Epithelial cell of esophagus (primary cell): ENCODE data around the gene VN1R5.
A peak's percentile ranks its signal among the peaks of the same experiment; 100 is the strongest.

ENCODE experiments used
- DNase-seq: peaks from one replicate; pipeline ENCODE4 v3.0.0; 2010; ENCODE audit warnings: low read depth
- H3K4me3 ChIP-seq: 2 replicates; pipeline ENCODE4 v1.5.1; 2011; ENCODE audit warnings: mild to moderate bottlenecking, low read length, control low read depth
- CTCF ChIP-seq: IDR thresholded peaks from 2 replicates; pipeline ENCODE4 v1.5.1; 2011; ENCODE audit warnings: low read depth, mild to moderate bottlenecking, low read length, control low read depth, inconsistent platforms; ENCODE audit not compliant: insufficient read depth; ENCODE audit errors: missing control alignments

Gene VN1R5

GRCh38 chr1:247243524-247244137, 12.2 kb upstream of the VN1R5 start:
- no peak for DNase-seq
- no peak for TF ChIP-seq CTCF
- H3K4me3 ChIP-seq = no peak overlapping the region

- no peak for DNase-seq
- no peak for TF ChIP-seq CTCF
- H3K4me3 ChIP-seq = no peak overlapping the region
Observed at GRCh38 chr1:247246325-247247115, 9.4 kb upstream of the VN1R5 start.

GRCh38 chr1:247247568-247247967, 8.3 kb upstream of the VN1R5 start:
- no peak for TF ChIP-seq CTCF
- H3K4me3 ChIP-seq = no peak overlapping the region
- DNase-seq = no peak

GRCh38 chr1:247266053-247266452, 10.2 kb downstream of the VN1R5 start:
- TF ChIP-seq CTCF = no peak
- no peak overlapping the region for H3K4me3 ChIP-seq
- peak; percentile 8 for DNase-seq

- TF ChIP-seq CTCF = no peak
- H3K4me3 ChIP-seq = no peak overlapping the region
- DNase-seq = no peak
Observed at GRCh38 chr1:247268390-247269045, 12.6 kb downstream of the VN1R5 start.

- DNase-seq = no peak
- no peak overlapping the region for H3K4me3 ChIP-seq
- no peak for TF ChIP-seq CTCF
Observed at GRCh38 chr1:247269133-247269532, 13.3 kb downstream of the VN1R5 start.
